ENCODE results near the gene PELI1.

PELI1 gene

GRCh38 chr2:64054161-64054915 is 89.9 kb downstream of the PELI1 start:
- TF ChIP-seq CTCF (conservative IDR thresholded peaks at IDR 0.05; ENCODE audit: low read length) = no peak
- H3K4me3 ChIP-seq (ENCODE audit: low read length) = no peak overlapping the region
- DNase-seq (ENCODE audit: low read depth) = no peak

- no peak for TF ChIP-seq CTCF (conservative IDR thresholded peaks at IDR 0.05; ENCODE audit: low read length)
- H3K4me3 ChIP-seq (ENCODE audit: low read length) = no peak overlapping the region
- DNase-seq (ENCODE audit: low read depth) = no peak
Observed at GRCh38 chr2:64052463-64053241, 91.6 kb downstream of the PELI1 start.

- TF ChIP-seq CTCF (conservative IDR thresholded peaks at IDR 0.05; ENCODE audit: low read length) = peak; percentile 95
- no peak overlapping the region for H3K4me3 ChIP-seq (ENCODE audit: low read length)
- DNase-seq (ENCODE audit: low read depth) = peak; percentile 66
Observed at GRCh38 chr2:64049633-64050220, 94.5 kb downstream of the PELI1 start.

- DNase-seq (ENCODE audit: low read depth) = no peak
- TF ChIP-seq CTCF (conservative IDR thresholded peaks at IDR 0.05; ENCODE audit: low read length) = no peak
- H3K4me3 ChIP-seq (ENCODE audit: low read length) = no peak overlapping the region
Observed at GRCh38 chr2:64045938-64046337, 98.3 kb downstream of the PELI1 start.

Data from AG10803 (cell line).